Activated CD4-positive, alpha-beta T cell treated with anti-CD3 and anti-CD28 coated beads, Interleukin-2, amount 10 ng/mL, durations not matched to agents 7 days and 5 days (primary cell): ENCODE data around the gene FNDC3A. TPM values are rescaled to one million over a fixed set of nuclear protein-coding genes. Genes with fewer than 3 reads are reported as not detected.

Experiments
- CTCF ChIA-PET: fragments of 350-600 bp; sonication (Branson Sonifier 250); formaldehyde crosslinking; loops from one replicate; lab custom pipeline; 2021; ENCODE audit warnings: antibody characterized with exemption; lab: Charles Lee
- POLR2A ChIA-PET: fragments of 350-600 bp; sonication (Branson Sonifier 250); formaldehyde crosslinking; loops from one replicate; lab custom pipeline; 2021; ENCODE audit warnings: antibody characterized with exemption; lab: Charles Lee
- DNase-seq: peaks from one replicate; pipeline ENCODE4 v3.0.0-alpha.2; 2020
- H3K27ac Mint-ChIP-seq: one replicate; pipeline ENCODE4 v1.8.0; 2021; ENCODE audit warnings: mild to moderate bottlenecking, moderate library complexity, mixed read lengths
- H3K27me3 Mint-ChIP-seq: one replicate; pipeline ENCODE4 v1.8.0; 2021; ENCODE audit warnings: mixed read lengths
- H3K36me3 Mint-ChIP-seq: one replicate; pipeline ENCODE4 v1.8.0; 2021; ENCODE audit warnings: low read depth, mixed read lengths
- H3K4me1 Mint-ChIP-seq: one replicate; pipeline ENCODE4 v1.8.0; 2021; ENCODE audit warnings: mixed read lengths
- H3K4me3 Mint-ChIP-seq: one replicate; pipeline ENCODE4 v1.8.0; 2021; ENCODE audit warnings: mild to moderate bottlenecking, moderate library complexity, mixed read lengths
- H3K9me3 Mint-ChIP-seq: one replicate; pipeline ENCODE4 v1.8.0; 2021; ENCODE audit warnings: mixed read lengths
- total RNA-seq, 2 experiments: library from RNA; stranded (reverse); gene quantifications; one replicate each; pipeline ENCODE4 v1.2.3, GENCODE V29; 2021

FNDC3A gene, protein sequence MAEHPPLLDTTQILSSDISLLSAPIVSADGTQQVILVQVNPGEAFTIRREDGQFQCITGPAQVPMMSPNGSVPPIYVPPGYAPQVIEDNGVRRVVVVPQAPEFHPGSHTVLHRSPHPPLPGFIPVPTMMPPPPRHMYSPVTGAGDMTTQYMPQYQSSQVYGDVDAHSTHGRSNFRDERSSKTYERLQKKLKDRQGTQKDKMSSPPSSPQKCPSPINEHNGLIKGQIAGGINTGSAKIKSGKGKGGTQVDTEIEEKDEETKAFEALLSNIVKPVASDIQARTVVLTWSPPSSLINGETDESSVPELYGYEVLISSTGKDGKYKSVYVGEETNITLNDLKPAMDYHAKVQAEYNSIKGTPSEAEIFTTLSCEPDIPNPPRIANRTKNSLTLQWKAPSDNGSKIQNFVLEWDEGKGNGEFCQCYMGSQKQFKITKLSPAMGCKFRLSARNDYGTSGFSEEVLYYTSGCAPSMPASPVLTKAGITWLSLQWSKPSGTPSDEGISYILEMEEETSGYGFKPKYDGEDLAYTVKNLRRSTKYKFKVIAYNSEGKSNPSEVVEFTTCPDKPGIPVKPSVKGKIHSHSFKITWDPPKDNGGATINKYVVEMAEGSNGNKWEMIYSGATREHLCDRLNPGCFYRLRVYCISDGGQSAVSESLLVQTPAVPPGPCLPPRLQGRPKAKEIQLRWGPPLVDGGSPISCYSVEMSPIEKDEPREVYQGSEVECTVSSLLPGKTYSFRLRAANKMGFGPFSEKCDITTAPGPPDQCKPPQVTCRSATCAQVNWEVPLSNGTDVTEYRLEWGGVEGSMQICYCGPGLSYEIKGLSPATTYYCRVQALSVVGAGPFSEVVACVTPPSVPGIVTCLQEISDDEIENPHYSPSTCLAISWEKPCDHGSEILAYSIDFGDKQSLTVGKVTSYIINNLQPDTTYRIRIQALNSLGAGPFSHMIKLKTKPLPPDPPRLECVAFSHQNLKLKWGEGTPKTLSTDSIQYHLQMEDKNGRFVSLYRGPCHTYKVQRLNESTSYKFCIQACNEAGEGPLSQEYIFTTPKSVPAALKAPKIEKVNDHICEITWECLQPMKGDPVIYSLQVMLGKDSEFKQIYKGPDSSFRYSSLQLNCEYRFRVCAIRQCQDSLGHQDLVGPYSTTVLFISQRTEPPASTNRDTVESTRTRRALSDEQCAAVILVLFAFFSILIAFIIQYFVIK
- total RNA-seq, result 10 to 100 TPM; 24.1 to 28.1 TPM

DNA sequence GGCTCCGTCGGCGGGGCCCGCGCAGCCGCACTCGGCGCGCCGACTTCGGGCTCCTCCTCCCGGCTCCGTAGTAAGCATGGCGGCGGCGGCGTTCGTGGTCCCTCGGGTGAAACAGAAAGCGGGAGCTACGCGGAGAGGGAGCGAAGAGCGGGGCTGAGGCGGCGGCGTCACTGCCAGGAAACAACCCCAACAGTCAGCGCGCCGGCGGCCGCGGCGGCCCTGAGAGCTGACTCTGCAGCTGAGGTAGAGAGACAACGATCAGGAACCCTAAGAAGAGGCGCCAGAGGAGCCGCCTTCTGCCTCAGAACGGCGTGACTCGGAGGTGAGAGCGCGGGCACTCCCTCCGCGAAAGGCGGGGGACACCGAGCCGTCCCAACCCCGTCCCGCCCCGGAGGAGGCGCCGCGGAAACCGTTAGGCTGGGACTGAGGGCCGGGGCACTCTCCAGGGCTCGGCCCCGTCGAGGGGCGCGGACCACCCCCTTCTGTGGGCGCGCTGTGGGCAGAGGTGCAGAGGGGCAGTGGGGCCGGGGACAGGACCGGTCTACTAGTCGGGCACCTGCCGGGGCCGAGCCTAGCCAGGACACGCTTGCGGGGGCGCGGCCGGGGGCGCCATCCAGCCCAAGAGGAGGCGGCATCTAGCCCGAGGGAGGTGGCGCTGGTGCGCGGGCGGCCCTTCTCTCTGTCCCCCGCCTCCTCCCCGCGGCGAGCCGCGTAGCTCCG is at the start of gene FNDC3A:
Gene FNDC3A (plus strand): TSS at position 57 of the 720 bp plus-strand sequence. CDS start 30,279 bp downstream, outside the sequence.
- peak within 1 kb of the TSS; percentile 100 for H3K27ac Mint-ChIP-seq
- H3K27me3 Mint-ChIP-seq, result no peaks in the 10 kb centered on the region
- peaks cover 39% of the 10 kb centered on the region for H3K36me3 Mint-ChIP-seq
- ChIA-PET POLR2A (interaction anchor here (0.5 to 1.1 kb wide), 3 partner anchors 19 to 178 kb away, joined by 3 to 7 read pairs (median 4); no protein-coding TSS in a partner anchor), CTCF (interaction anchor here (1.0 to 1.3 kb wide), 3 partner anchors 207 to 264 kb away, joined by 3 read pairs; no protein-coding TSS in a partner anchor)
- H3K4me3 Mint-ChIP-seq, result peak within 1 kb of the TSS; percentile 92
- peak; percentile 90 for DNase-seq
- peaks cover 32% of the 10 kb centered on the region for H3K9me3 Mint-ChIP-seq
- peaks cover 38% of the 10 kb centered on the region for H3K4me1 Mint-ChIP-seq

GRCh38 chr13:48928757-48929430 is 46.8 kb upstream of the FNDC3A start:
- Mint-ChIP-seq H3K4me3 (no peak overlapping the region), H3K4me1 (no peaks in the 10 kb centered on the region), H3K36me3 (no peaks in the 10 kb centered on the region), H3K27me3 (peaks cover 6% of the 10 kb centered on the region), H3K9me3 (peaks cover under 1% of the 10 kb centered on the region), H3K27ac (no peak overlapping the region)
- CTCF ChIA-PET, result interaction anchor here (1.0 kb wide), 1 partner anchor 128 kb away, joined by 3 read pairs; no protein-coding TSS in a partner anchor
- POLR2A ChIA-PET, result no interaction called here
- no peak for DNase-seq

DNA sequence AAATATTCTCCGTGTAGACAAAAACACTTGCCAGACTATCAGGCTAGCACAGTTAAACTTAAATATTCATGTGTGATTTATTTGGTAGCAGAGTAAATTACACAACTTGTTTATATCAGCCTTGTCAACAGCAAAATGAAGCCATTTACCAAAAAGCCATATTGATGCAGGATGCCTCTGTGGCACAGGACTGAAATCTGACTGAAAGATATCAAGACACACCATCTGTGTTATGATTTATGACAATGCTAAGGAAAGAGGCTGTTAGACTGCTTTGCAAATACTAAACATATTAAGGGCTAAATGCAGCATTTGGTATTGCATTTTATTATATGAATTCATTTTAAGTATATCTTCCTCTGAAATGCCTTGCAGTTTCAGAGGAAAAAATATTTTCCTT is 44.8 kb upstream of the FNDC3A start:
- peaks cover 9% of the 10 kb centered on the region for H3K27me3 Mint-ChIP-seq
- POLR2A ChIA-PET, result no interaction called here

GRCh38 chr13:48938308-48938943 is 37.3 kb upstream of the FNDC3A start:
- ChIA-PET CTCF (no interaction called here), POLR2A (no interaction called here)
- peaks cover 20% of the 10 kb centered on the region for H3K4me1 Mint-ChIP-seq
- H3K9me3 Mint-ChIP-seq, result peaks cover 8% of the 10 kb centered on the region
- H3K36me3 Mint-ChIP-seq, result no peaks in the 10 kb centered on the region
- no peak for DNase-seq
- H3K4me3 Mint-ChIP-seq, result no peak overlapping the region
- peaks cover 6% of the 10 kb centered on the region for H3K27me3 Mint-ChIP-seq
- H3K27ac Mint-ChIP-seq, result peak overlapping the region; percentile 74

More for the DNA sequence above, 44.8 kb upstream of the FNDC3A start:
- DNase-seq, result no peak
- Mint-ChIP-seq H3K4me3 (no peak overlapping the region), H3K9me3 (peaks cover 8% of the 10 kb centered on the region), H3K4me1 (no peaks in the 10 kb centered on the region), H3K27ac (no peak overlapping the region), H3K36me3 (no peaks in the 10 kb centered on the region)
- CTCF ChIA-PET, result no interaction called here

GRCh38 chr13:48939728-48940127 is 36.0 kb upstream of the FNDC3A start:
- no peaks in the 10 kb centered on the region for H3K9me3 Mint-ChIP-seq
- ChIA-PET CTCF (no interaction called here), POLR2A (no interaction called here)
- DNase-seq, result no peak
- no peaks in the 10 kb centered on the region for H3K27me3 Mint-ChIP-seq
- no peak overlapping the region for H3K4me3 Mint-ChIP-seq
- no peak overlapping the region for H3K27ac Mint-ChIP-seq
- H3K36me3 Mint-ChIP-seq, result no peaks in the 10 kb centered on the region
- peaks cover 20% of the 10 kb centered on the region for H3K4me1 Mint-ChIP-seq

DNA sequence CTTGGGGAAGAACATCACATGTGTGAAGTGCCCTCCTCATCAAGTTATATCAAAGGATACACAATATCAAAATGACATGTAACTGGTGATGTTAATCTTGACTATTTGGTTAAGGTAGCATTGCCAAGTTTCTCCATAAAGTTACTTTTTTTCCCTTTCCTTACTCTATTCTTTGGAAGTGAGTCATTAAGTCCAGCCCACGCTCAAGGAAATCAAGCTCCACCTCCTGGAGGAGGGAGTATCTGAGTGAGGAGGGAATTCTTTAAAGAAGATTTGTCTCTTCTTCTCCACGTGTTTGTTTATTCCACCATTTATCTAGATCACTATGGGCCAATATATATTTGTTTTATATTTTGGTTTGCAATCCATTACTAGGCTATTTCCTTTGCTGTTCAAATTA is 33.6 kb upstream of the FNDC3A start:
- Mint-ChIP-seq H3K4me1 (peaks cover 20% of the 10 kb centered on the region), H3K27me3 (no peaks in the 10 kb centered on the region)
- CTCF ChIA-PET, result no interaction called here

DNA sequence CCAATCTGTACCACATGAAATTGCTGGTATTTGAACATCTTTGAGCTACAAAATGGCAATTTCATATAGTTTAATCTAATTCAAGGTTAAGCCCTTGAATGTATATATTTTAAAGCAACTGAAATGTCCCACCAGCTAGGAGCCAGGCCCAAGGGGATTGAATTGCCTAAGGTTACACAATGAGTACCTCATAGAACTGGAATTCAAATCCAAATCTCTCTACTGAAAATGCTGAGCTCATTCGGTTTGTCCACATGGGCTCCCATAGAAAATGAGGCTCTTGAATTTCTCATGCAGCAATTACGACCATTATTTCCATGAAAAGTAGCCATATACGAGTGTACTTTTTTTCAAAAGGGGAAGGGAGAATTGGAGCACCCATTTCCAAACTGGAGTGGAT is 31.5 kb upstream of the FNDC3A start:
- Mint-ChIP-seq H3K4me1 (peaks cover 8% of the 10 kb centered on the region), H3K36me3 (no peaks in the 10 kb centered on the region), H3K27me3 (no peaks in the 10 kb centered on the region), H3K4me3 (no peak overlapping the region), H3K9me3 (peaks cover 3% of the 10 kb centered on the region), H3K27ac (no peak overlapping the region)
- no peak for DNase-seq
- POLR2A ChIA-PET, result no interaction called here
- CTCF ChIA-PET, result no interaction called here

More for the DNA sequence above, 33.6 kb upstream of the FNDC3A start:
- Mint-ChIP-seq H3K27ac (no peak overlapping the region), H3K4me3 (no peak overlapping the region), H3K36me3 (no peaks in the 10 kb centered on the region), H3K9me3 (no peaks in the 10 kb centered on the region)
- no peak for DNase-seq
- POLR2A ChIA-PET, result no interaction called here

- H3K27me3 Mint-ChIP-seq, result peaks cover 2% of the 10 kb centered on the region
- H3K4me3 Mint-ChIP-seq, result no peak overlapping the region
- POLR2A ChIA-PET, result no interaction called here
- CTCF ChIA-PET, result interaction anchor here (0.6 kb wide), 1 partner anchor 934 kb away, joined by 3 read pairs; no protein-coding TSS in a partner anchor
- H3K36me3 Mint-ChIP-seq, result no peaks in the 10 kb centered on the region
- no peaks in the 10 kb centered on the region for H3K4me1 Mint-ChIP-seq
- H3K27ac Mint-ChIP-seq, result no peak overlapping the region
- H3K9me3 Mint-ChIP-seq, result peaks cover 3% of the 10 kb centered on the region
- DNase-seq, result no peak
Measured at GRCh38 chr13:48945626-48946025, 30.1 kb upstream of the FNDC3A start.

DNA sequence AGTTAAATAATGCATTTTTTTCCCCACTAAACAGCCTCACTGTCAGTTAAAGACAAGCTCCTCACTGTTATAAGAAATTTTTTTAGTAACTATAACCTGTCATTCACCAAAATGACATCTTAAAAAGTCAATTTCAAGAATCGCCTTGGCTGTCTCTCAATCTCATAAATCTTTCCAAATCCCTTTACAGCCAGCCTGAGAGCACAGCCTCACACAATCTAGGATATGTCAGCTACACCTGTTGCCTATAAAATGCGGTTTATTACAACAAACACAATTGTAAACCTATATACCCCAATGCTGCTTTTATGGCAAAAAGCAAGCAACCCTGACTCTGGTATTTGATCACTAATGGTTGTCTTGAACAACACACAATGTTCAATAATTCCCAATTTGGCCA is 29.5 kb upstream of the FNDC3A start:
- H3K4me1 Mint-ChIP-seq, result no peaks in the 10 kb centered on the region
- peaks cover 6% of the 10 kb centered on the region for H3K27me3 Mint-ChIP-seq
- no peak overlapping the region for H3K27ac Mint-ChIP-seq
- no peaks in the 10 kb centered on the region for H3K36me3 Mint-ChIP-seq
- ChIA-PET POLR2A (no interaction called here), CTCF (interaction anchor here (0.6 kb wide), 1 partner anchor 934 kb away, joined by 3 read pairs; no protein-coding TSS in a partner anchor)
- peaks cover 3% of the 10 kb centered on the region for H3K9me3 Mint-ChIP-seq
- H3K4me3 Mint-ChIP-seq, result no peak overlapping the region
- DNase-seq, result no peak

GRCh38 chr13:48949566-48950500 is 25.9 kb upstream of the FNDC3A start:
- H3K9me3 Mint-ChIP-seq, result peaks cover 3% of the 10 kb centered on the region
- H3K4me3 Mint-ChIP-seq, result no peak overlapping the region
- no peaks in the 10 kb centered on the region for H3K36me3 Mint-ChIP-seq
- H3K27ac Mint-ChIP-seq, result no peak overlapping the region
- no peak for DNase-seq
- CTCF ChIA-PET, result no interaction called here
- no peaks in the 10 kb centered on the region for H3K4me1 Mint-ChIP-seq
- peaks cover 8% of the 10 kb centered on the region for H3K27me3 Mint-ChIP-seq
- POLR2A ChIA-PET, result no interaction called here
